SK-N-DZ (cell line): Measurements from ENCODE around the gene DHX34.
"Not testable (repeated sequence)": the region's sequence is repeated elsewhere in the genome, so short reads cannot be mapped to it uniquely, and the experiment has no call there.

Source experiments
- DNase-seq: peaks from one replicate; pipeline ENCODE4 v3.0.0-alpha.2; 2015; ENCODE audit warnings: low spot score

Gene DHX34

GRCh38 chr19:47323872-47324271 is 25.2 kb upstream of the DHX34 start:
- DNase-seq = no peak

- DNase-seq = no peak
Observed at GRCh38 chr19:47324502-47324901, 24.6 kb upstream of the DHX34 start.

GRCh38 chr19:47330466-47330869 is 18.6 kb upstream of the DHX34 start:
- DNase-seq = no peak

- no peak for DNase-seq
Observed at GRCh38 chr19:47331490-47331889, 17.6 kb upstream of the DHX34 start.

- DNase-seq = no peak
Observed at GRCh38 chr19:47331931-47332547, 17.1 kb upstream of the DHX34 start, which contains the start of gene C5AR2. TSS of gene C5AR2 (plus strand) at chr19:47332175. CDS start at chr19:47340800, 8,625 bp downstream.

- DNase-seq = not testable (repeated sequence)
Observed at GRCh38 chr19:47336765-47337718, 12.1 kb upstream of the DHX34 start.

- no peak for DNase-seq
Observed at GRCh38 chr19:47339196-47339880, 9.8 kb upstream of the DHX34 start.

- no peak for DNase-seq
Observed at GRCh38 chr19:47340477-47341208, 8.5 kb upstream of the DHX34 start.

- DNase-seq = no peak
Observed at GRCh38 chr19:47341734-47342133, 7.4 kb upstream of the DHX34 start.

GRCh38 chr19:47343194-47343802 is 5.8 kb upstream of the DHX34 start:
- no peak for DNase-seq

GRCh38 chr19:47344425-47344824 is 4.7 kb upstream of the DHX34 start:
- DNase-seq = no peak

- DNase-seq = not testable (repeated sequence)
Observed at GRCh38 chr19:47346024-47346423, 3.1 kb upstream of the DHX34 start.

GRCh38 chr19:47350630-47351029 is 1.5 kb downstream of the DHX34 start:
- no peak for DNase-seq

GRCh38 chr19:47351548-47351947 is 2.4 kb downstream of the DHX34 start:
- no peak for DNase-seq

- DNase-seq = no peak
Observed at GRCh38 chr19:47352095-47352494, 3.0 kb downstream of the DHX34 start.

- no peak for DNase-seq
Observed at GRCh38 chr19:47353307-47353712, 4.2 kb downstream of the DHX34 start.

- DNase-seq = no peak
Observed at GRCh38 chr19:47356900-47357299, 7.8 kb downstream of the DHX34 start.

- no peak for DNase-seq
Observed at GRCh38 chr19:47357788-47358680, 8.9 kb downstream of the DHX34 start.

- no peak for DNase-seq
Observed at GRCh38 chr19:47358936-47359335, 9.8 kb downstream of the DHX34 start.

- DNase-seq = no peak
Observed at GRCh38 chr19:47362321-47362720, 13.2 kb downstream of the DHX34 start.
